IMR-90 (cell line): Measurements from ENCODE around the gene HMOX1. TPM values are rescaled to one million over a fixed set of nuclear protein-coding genes. Genes with fewer than 3 reads are reported as not detected.

Experiments
- ATAC-seq: fragments of 200-7000 bp; cut with Tn5 transposase; 2 replicates; pipeline ENCODE4 v1.9.1; 2020; ENCODE audit warnings: low read depth, mild to moderate bottlenecking, moderate library complexity
- Bru-seq: library from RNA; stranded (reverse); fragments of 400-500 nt; gene quantifications from one replicate; lab custom pipeline; 2021; lab: Mats Ljungman, UMichigan
- BruChase-seq, 2 experiments: library from RNA; stranded (reverse); fragments of 400-500 nt; gene quantifications; one replicate each; lab custom pipeline; 2021; lab: Mats Ljungman, UMichigan
- BruUV-seq: library from RNA; stranded (reverse); fragments of 400-500 nt; replicated peaks from 2 replicates; lab custom pipeline; 2021; lab: Mats Ljungman, UMichigan
- CTCF ChIA-PET: fragments of 300-600 bp; formaldehyde crosslinking; extraction: SDS; loops from one replicate; lab custom pipeline; 2021; ENCODE audit warnings: antibody characterized with exemption; lab: Yijun Ruan, JAX
- POLR2A ChIA-PET: fragments of 300-600 bp; sonication (Branson Sonifier 250); formaldehyde crosslinking; loops from one replicate; lab custom pipeline; 2022; ENCODE audit warnings: antibody characterized with exemption; ENCODE audit not compliant: unreplicated experiment; lab: Charles Lee
- DNase-seq: peaks from one replicate; pipeline ENCODE4 v3.0.0; 2013
- H2AFZ ChIP-seq: replicated peaks from 2 replicates; pipeline ENCODE3; 2013; ENCODE audit warnings: low read length, mild to moderate bottlenecking; ENCODE audit not compliant: poor library complexity
- H2AK5ac ChIP-seq: 2 replicates; pipeline ENCODE4 v1.6.1; 2013; ENCODE audit warnings: low read depth, low read length, inconsistent platforms
- H2AK9ac ChIP-seq: replicated peaks from 2 replicates; pipeline ENCODE3; 2013; ENCODE audit warnings: mild to moderate bottlenecking, low read depth, low read length, moderate library complexity; ENCODE audit not compliant: poor library complexity
- H2BK120ac ChIP-seq: 2 replicates; pipeline ENCODE4 v1.6.1; 2013; ENCODE audit warnings: low read depth, low read length, inconsistent platforms
- H2BK15ac ChIP-seq: 3 replicates; pipeline ENCODE4 v1.6.1; 2013; ENCODE audit warnings: low read depth, low read length, inconsistent platforms
- H2BK20ac ChIP-seq: 2 replicates; pipeline ENCODE4 v1.6.1; 2013; ENCODE audit warnings: low read depth, mild to moderate bottlenecking, inconsistent platforms, low read length, moderate library complexity
- H2BK5ac ChIP-seq: 2 replicates; pipeline ENCODE4 v1.6.1; 2013; ENCODE audit warnings: mild to moderate bottlenecking, low read depth, low read length, inconsistent platforms; ENCODE audit not compliant: poor library complexity, severe bottlenecking
- H3K14ac ChIP-seq: replicated peaks from 2 replicates; pipeline ENCODE4 v1.6.1; 2013; ENCODE audit warnings: low read depth, low read length, inconsistent platforms
- H3K18ac ChIP-seq: 2 replicates; pipeline ENCODE4 v1.6.1; 2013; ENCODE audit warnings: low read depth, low read length, control low read depth
- H3K23ac ChIP-seq: 2 replicates; pipeline ENCODE4 v1.6.1; 2013; ENCODE audit warnings: low read depth, low read length, inconsistent platforms
- H3K27ac ChIP-seq: 2 replicates; pipeline ENCODE4 v1.5.1; 2013; ENCODE audit warnings: mild to moderate bottlenecking, control low read depth, low read length; ENCODE audit not compliant: insufficient read depth
- H3K27me3 ChIP-seq: 2 replicates; pipeline ENCODE4 v1.6.1; 2013; ENCODE audit warnings: low read length; ENCODE audit not compliant: control insufficient read depth, insufficient read depth
- H3K36me3 ChIP-seq: 2 replicates; pipeline ENCODE4 v1.6.1; 2013; ENCODE audit warnings: low read length, mixed read lengths; ENCODE audit not compliant: control insufficient read depth, insufficient read depth
- H3K4ac ChIP-seq: 2 replicates; pipeline ENCODE4 v1.6.1; 2013; ENCODE audit warnings: low read depth, low read length, inconsistent platforms
- H3K4me1 ChIP-seq: 2 replicates; pipeline ENCODE4 v1.6.1; 2013; ENCODE audit warnings: low read length, mixed read lengths; ENCODE audit not compliant: control insufficient read depth, insufficient read depth
- H3K4me2 ChIP-seq: 2 replicates; pipeline ENCODE4 v1.6.1; 2013; ENCODE audit warnings: low read depth, mild to moderate bottlenecking, control low read depth, low read length, moderate library complexity
- H3K4me3 ChIP-seq: 2 replicates; pipeline ENCODE4 v1.5.1; 2013; ENCODE audit warnings: low read depth, mild to moderate bottlenecking, control low read depth, low read length, moderate library complexity; ENCODE audit not compliant: insufficient read depth
- H3K56ac ChIP-seq: 2 replicates; pipeline ENCODE4 v1.6.1; 2013; ENCODE audit warnings: low read length, inconsistent platforms; ENCODE audit not compliant: insufficient read depth; ENCODE audit errors: extremely low read depth
- H3K79me1 ChIP-seq, 2 experiments: 2 replicates each; pipeline ENCODE4 v1.6.1; 2013; ENCODE audit warnings: low read length in 2 of 2, inconsistent platforms in 1 of 2, low read depth in 1 of 2
- H3K9ac ChIP-seq: 2 replicates; pipeline ENCODE4 v1.6.1; 2013; ENCODE audit warnings: low read depth, low read length, control low read depth
- H3K9me1 ChIP-seq: 2 replicates; pipeline ENCODE4 v1.6.1; 2013; ENCODE audit warnings: low read length, inconsistent platforms; ENCODE audit not compliant: insufficient read depth
- H3K9me3 ChIP-seq: 2 replicates; pipeline ENCODE4 v1.6.1; 2013; ENCODE audit warnings: low read length; ENCODE audit not compliant: control insufficient read depth, insufficient read depth
- H4K20me1 ChIP-seq: 2 replicates; pipeline ENCODE4 v1.6.1; 2013; ENCODE audit warnings: low read length, inconsistent platforms; ENCODE audit not compliant: insufficient read depth
- H4K5ac ChIP-seq: 2 replicates; pipeline ENCODE4 v1.6.1; 2013; ENCODE audit warnings: mild to moderate bottlenecking, low read depth, low read length, control low read depth
- H4K8ac ChIP-seq, 2 experiments: 2 replicates each; pipeline ENCODE4 v1.6.1; 2013; ENCODE audit warnings: low read depth in 2 of 2, low read length in 2 of 2, control low read depth in 1 of 2, inconsistent platforms in 1 of 2
- H4K91ac ChIP-seq: 2 replicates; pipeline ENCODE4 v1.6.1; 2013; ENCODE audit warnings: low read depth, low read length, inconsistent platforms; ENCODE audit not compliant: insufficient read depth
- CEBPB ChIP-seq: IDR thresholded peaks from 2 replicates; pipeline ENCODE4 v1.6.1; 2012; ENCODE audit warnings: low read depth, low read length, improper control_type of control experiment
- FOS ChIP-seq: fragments of 150-350 bp; IDR thresholded peaks from 2 replicates; pipeline ENCODE4 v1.6.1; 2016; ENCODE audit warnings: low read depth, low read length
- MAFK ChIP-seq: IDR thresholded peaks from 2 replicates; pipeline ENCODE4 v1.6.1; 2012; ENCODE audit warnings: low read depth, low read length, improper control_type of control experiment
- MXI1 ChIP-seq: IDR thresholded peaks from 2 replicates; pipeline ENCODE4 v1.6.1; 2012; ENCODE audit warnings: low read depth, mild to moderate bottlenecking, low read length, moderate library complexity, borderline replicate concordance
- POLR2A ChIP-seq: IDR thresholded peaks from 2 replicates; pipeline ENCODE4 v1.6.1; 2012; ENCODE audit warnings: mild to moderate bottlenecking, low read depth, low read length
- RAD21 ChIP-seq: IDR thresholded peaks from 2 replicates; pipeline ENCODE4 v1.6.1; 2012; ENCODE audit warnings: low read length, improper control_type of control experiment
- RCOR1 ChIP-seq: IDR thresholded peaks from 2 replicates; pipeline ENCODE4 v1.6.1; 2012; ENCODE audit warnings: mild to moderate bottlenecking, low read length, improper control_type of control experiment; ENCODE audit not compliant: insufficient replicate concordance
- SMC3 ChIP-seq: fragments of 150-350 bp; IDR thresholded peaks from 2 replicates; pipeline ENCODE4 v1.6.1; 2016; ENCODE audit warnings: low read depth, mild to moderate bottlenecking, antibody characterized with exemption, low read length, moderate library complexity
- WGBS, 2 experiments: methylation state at CpG; one replicate each; pipeline versions ENCODE4 v1.1.5 to v1.1.7; 2013; ENCODE audit warnings: missing lambda C conversion rate in 2 of 2; ENCODE audit not compliant: insufficient read length in 1 of 2; ENCODE audit errors: extremely low coverage in 2 of 2; 5-methylcytosine and 5-hydroxymethylcytosine counted together
- dilution Hi-C: fragments of 300-500 bp; cut with HindIII; formaldehyde crosslinking; loops from one replicate; pipeline ENCODE4 v1.14.3; 2018; ENCODE audit warnings: low sequenced_read_pairs; ENCODE audit not compliant: unreplicated experiment
- in situ Hi-C: fragments of 300-500 bp; cut with MboI; formaldehyde crosslinking; loops from 3 replicates; pipeline ENCODE4 v1.14.3; 2019; ENCODE audit warnings: low sequenced_read_pairs, inconsistent platforms, mixed read lengths
- intact Hi-C: fragments of 100-400 bp; cut with micrococcal nuclease; formaldehyde crosslinking; loops from 2 replicates; pipeline ENCODE4 v1.10.0; 2022
- long read RNA-seq: library from polyadenylated mRNA; unstranded; transcript quantifications from one replicate; pipeline ENCODE4 v2.0.0, GENCODE V29; 2021; ENCODE audit not compliant: unreplicated experiment
- polyA plus RNA-seq, 3 experiments: library from polyadenylated mRNA; depleted of rRNA; stranded (reverse); fragments of >200 nt; gene quantifications; 2 replicates each; pipeline ENCODE4 v1.2.3, GENCODE V29; 2012; ENCODE audit warnings: low replicate concordance in 1 of 3
- total RNA-seq: library from RNA; depleted of rRNA; stranded (reverse); fragments of >200 nt; gene quantifications from 2 replicates; pipeline ENCODE4 v1.2.3, GENCODE V29; 2012; rRNA removed
- TF ChIP-seq, protein P1 (sequence below): conservative IDR thresholded peaks from 2 replicates; pipeline ENCODE4 v1.5.1; 2012; ENCODE audit warnings: mild to moderate bottlenecking, low read depth, low read length, improper control_type of control experiment
- TF ChIP-seq, protein P2 (sequence below): fragments of 150-350 bp; IDR thresholded peaks from 2 replicates; pipeline ENCODE4 v1.6.1; 2017; ENCODE audit warnings: mild to moderate bottlenecking, antibody characterized with exemption, low read length, low read depth

The HMOX1 gene, protein sequence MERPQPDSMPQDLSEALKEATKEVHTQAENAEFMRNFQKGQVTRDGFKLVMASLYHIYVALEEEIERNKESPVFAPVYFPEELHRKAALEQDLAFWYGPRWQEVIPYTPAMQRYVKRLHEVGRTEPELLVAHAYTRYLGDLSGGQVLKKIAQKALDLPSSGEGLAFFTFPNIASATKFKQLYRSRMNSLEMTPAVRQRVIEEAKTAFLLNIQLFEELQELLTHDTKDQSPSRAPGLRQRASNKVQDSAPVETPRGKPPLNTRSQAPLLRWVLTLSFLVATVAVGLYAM
- total RNA-seq (16.4 and 23.1 TPM in 2 replicates), polyA plus RNA-seq (2012; rRNA removed) (49.9 and 50.5 TPM in 2 replicates), Bru-seq, nascent RNA (percentile 67 among the genes with signal in this experiment), BruChase-seq, experiment 1, labeled RNA remaining after a 6-hour chase (percentile 60 among the genes with signal in this experiment), BruChase-seq, experiment 2, labeled RNA remaining after a 2-hour chase (percentile 81 among the genes with signal in this experiment)
- 82.4 and 91.3 TPM in 2 replicates for polyA plus RNA-seq (2012; cell fraction: cytosol; rRNA removed)
- polyA plus RNA-seq (2012; cell fraction: nucleus; rRNA removed; ENCODE audit: low replicate concordance): 45.0 and 48.2 TPM in 2 replicates
- long read RNA-seq, partial matches to known transcripts: 5 of 6 reads
- long read RNA-seq, other reads (novel, unspliced or antisense): 0 of 6 reads

DNA sequence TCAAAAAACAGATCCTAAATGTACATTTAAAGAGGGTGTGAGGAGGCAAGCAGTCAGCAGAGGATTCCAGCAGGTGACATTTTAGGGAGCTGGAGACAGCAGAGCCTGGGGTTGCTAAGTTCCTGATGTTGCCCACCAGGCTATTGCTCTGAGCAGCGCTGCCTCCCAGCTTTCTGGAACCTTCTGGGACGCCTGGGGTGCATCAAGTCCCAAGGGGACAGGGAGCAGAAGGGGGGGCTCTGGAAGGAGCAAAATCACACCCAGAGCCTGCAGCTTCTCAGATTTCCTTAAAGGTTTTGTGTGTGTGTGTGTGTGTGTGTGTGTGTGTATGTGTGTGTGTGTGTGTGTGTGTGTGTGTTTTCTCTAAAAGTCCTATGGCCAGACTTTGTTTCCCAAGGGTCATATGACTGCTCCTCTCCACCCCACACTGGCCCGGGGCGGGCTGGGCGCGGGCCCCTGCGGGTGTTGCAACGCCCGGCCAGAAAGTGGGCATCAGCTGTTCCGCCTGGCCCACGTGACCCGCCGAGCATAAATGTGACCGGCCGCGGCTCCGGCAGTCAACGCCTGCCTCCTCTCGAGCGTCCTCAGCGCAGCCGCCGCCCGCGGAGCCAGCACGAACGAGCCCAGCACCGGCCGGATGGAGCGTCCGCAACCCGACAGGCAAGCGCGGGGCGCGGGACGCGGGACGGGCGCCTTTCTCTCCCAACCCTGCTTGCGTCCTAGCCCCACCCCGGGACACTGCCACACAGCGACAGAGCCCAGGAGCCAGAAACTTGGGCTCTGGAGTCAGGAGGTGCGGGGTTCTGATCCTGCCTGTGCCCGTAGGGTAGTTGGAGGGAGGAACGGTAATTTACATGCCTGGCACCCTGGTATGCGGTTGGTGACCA is at the start of gene HMOX1:
Gene HMOX1, plus strand, starts transcription at position 560 of the 887 bp plus-strand sequence. Its CDS starts 78 bp downstream, at position 638.
- peak within 1 kb of the TSS; percentile 96 for H2AK9ac ChIP-seq
- POLR2A ChIA-PET: interaction anchor here (0.5 to 0.7 kb wide), 4 partner anchors 9 to 1805 kb away, joined by 3 to 6 read pairs (median 4); no protein-coding TSS in a partner anchor
- 0% methylated on average over 13 of the region's 47 CpGs; no CpG with 5 or more reads in 1 of the 2 experiments for whole genome bisulfite sequencing, 2 experiments
- H2BK5ac ChIP-seq: peak within 1 kb of the TSS; percentile 41
- H2BK120ac ChIP-seq: peak within 1 kb of the TSS; percentile 80
- H3K4me3 ChIP-seq: peak within 1 kb of the TSS; percentile 84
- in situ Hi-C loops (no loop called here), dilution Hi-C loops (no loop called here), intact Hi-C loops (loop anchor here (1.0 kb wide), 1 partner anchor 30 kb away; no protein-coding TSS in a partner anchor)
- H4K8ac ChIP-seq: peak within 1 kb of the TSS; percentile 70 to 88
- peaks cover 16% of the 10 kb centered on the region; the same call in 1 of the 2 replicates for H3K9me1 ChIP-seq
- H2AK5ac ChIP-seq: peak within 1 kb of the TSS; percentile 96
- H4K91ac ChIP-seq: peak within 1 kb of the TSS; percentile 80
- no TSS peak for BruUV-seq
- peak within 1 kb of the TSS; percentile 87 for H3K4me2 ChIP-seq
- peak within 1 kb of the TSS; percentile 91 for H3K23ac ChIP-seq
- H3K9me3 ChIP-seq: no peaks in the 10 kb centered on the region
- ATAC-seq: peak; percentile 85
- peaks cover 22 to 49% of the 10 kb centered on the region in 2 experiments for H3K79me1 ChIP-seq
- H3K18ac ChIP-seq: peak within 1 kb of the TSS; percentile 43
- H3K27ac ChIP-seq: peak within 1 kb of the TSS; percentile 73
- peaks cover 32% of the 10 kb centered on the region for H3K4me1 ChIP-seq
- H4K20me1 ChIP-seq: peaks cover 8% of the 10 kb centered on the region; the same call in 1 of the 2 replicates
- peak within 1 kb of the TSS; percentile 79; the same call in 2 of the 3 replicates for H2BK15ac ChIP-seq
- H4K5ac ChIP-seq: peak within 1 kb of the TSS; percentile 45
- peak within 1 kb of the TSS; percentile 82 for H3K4ac ChIP-seq
- H2AFZ ChIP-seq: peak within 1 kb of the TSS; percentile 96
- peak; percentile 85 for DNase-seq
- H2BK20ac ChIP-seq: peak within 1 kb of the TSS; percentile 55
- CTCF ChIA-PET: interaction anchor here (0.5 to 1.2 kb wide), 3 partner anchors 11 to 668 kb away, joined by 4 to 5 read pairs (median 4); no protein-coding TSS in a partner anchor
- H3K9ac ChIP-seq: peak within 1 kb of the TSS; percentile 92
- peaks cover 20% of the 10 kb centered on the region for H3K36me3 ChIP-seq
- peak within 1 kb of the TSS; percentile 78 for H3K56ac ChIP-seq
- peak within 1 kb of the TSS; percentile 94 for H3K14ac ChIP-seq
- H3K27me3 ChIP-seq: no peaks in the 10 kb centered on the region
- peak; percentile 97 for TF ChIP-seq CEBPB
- TF ChIP-seq MXI1: peak; percentile 69; the same call in 1 of the 2 replicates
- TF ChIP-seq, protein P1, sequence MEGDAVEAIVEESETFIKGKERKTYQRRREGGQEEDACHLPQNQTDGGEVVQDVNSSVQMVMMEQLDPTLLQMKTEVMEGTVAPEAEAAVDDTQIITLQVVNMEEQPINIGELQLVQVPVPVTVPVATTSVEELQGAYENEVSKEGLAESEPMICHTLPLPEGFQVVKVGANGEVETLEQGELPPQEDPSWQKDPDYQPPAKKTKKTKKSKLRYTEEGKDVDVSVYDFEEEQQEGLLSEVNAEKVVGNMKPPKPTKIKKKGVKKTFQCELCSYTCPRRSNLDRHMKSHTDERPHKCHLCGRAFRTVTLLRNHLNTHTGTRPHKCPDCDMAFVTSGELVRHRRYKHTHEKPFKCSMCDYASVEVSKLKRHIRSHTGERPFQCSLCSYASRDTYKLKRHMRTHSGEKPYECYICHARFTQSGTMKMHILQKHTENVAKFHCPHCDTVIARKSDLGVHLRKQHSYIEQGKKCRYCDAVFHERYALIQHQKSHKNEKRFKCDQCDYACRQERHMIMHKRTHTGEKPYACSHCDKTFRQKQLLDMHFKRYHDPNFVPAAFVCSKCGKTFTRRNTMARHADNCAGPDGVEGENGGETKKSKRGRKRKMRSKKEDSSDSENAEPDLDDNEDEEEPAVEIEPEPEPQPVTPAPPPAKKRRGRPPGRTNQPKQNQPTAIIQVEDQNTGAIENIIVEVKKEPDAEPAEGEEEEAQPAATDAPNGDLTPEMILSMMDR: peak; percentile 42; the same call in 1 of the 2 replicates
- peak; percentile 29; the same call in 1 of the 2 replicates for TF ChIP-seq FOS
- TF ChIP-seq POLR2A: peak; percentile 96
- no peak for TF ChIP-seq RCOR1
- TF ChIP-seq, protein P2, sequence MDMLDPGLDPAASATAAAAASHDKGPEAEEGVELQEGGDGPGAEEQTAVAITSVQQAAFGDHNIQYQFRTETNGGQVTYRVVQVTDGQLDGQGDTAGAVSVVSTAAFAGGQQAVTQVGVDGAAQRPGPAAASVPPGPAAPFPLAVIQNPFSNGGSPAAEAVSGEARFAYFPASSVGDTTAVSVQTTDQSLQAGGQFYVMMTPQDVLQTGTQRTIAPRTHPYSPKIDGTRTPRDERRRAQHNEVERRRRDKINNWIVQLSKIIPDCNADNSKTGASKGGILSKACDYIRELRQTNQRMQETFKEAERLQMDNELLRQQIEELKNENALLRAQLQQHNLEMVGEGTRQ: peak; percentile 99
- peak; percentile 39 for TF ChIP-seq RAD21
- no peak for TF ChIP-seq MAFK
- peak; percentile 33; the same call in 1 of the 2 replicates for TF ChIP-seq SMC3
